ENCODE data around the gene ITPRIPL1.

ITPRIPL1 gene

GRCh38 chr2:96353606-96354101 lies 28.5 kb downstream of the ITPRIPL1 start:
- H3K9me3 ChIP-seq (ENCODE audit: control insufficient read depth, low read length) = no peaks in the 10 kb centered on the region
- peaks cover 46% of the 10 kb centered on the region for H3K36me3 ChIP-seq (ENCODE audit: control insufficient read depth, insufficient read depth, low read length)
- WGBS, 2 experiments = 91 to 96% methylated on average over 4 of the region's 4 CpGs
- H3K27ac ChIP-seq (ENCODE audit: insufficient read depth, low read depth, low read length, poor library complexity, severe bottlenecking) = no peak overlapping the region
- H3K27me3 ChIP-seq (ENCODE audit: control insufficient read depth, insufficient read depth, low read length, poor library complexity, severe bottlenecking) = no peaks in the 10 kb centered on the region
- no peaks in the 10 kb centered on the region for H3K4me1 ChIP-seq (ENCODE audit: control insufficient read depth, insufficient read depth, low read length)
- no peak overlapping the region for H3K4me3 ChIP-seq (ENCODE audit: insufficient read depth, low read depth, low read length)

GRCh38 chr2:96354492-96354891 lies 29.4 kb downstream of the ITPRIPL1 start:
- no peak overlapping the region for H3K4me3 ChIP-seq (ENCODE audit: insufficient read depth, low read depth, low read length)
- no peaks in the 10 kb centered on the region for H3K9me3 ChIP-seq (ENCODE audit: control insufficient read depth, low read length)
- no peak overlapping the region for H3K27ac ChIP-seq (ENCODE audit: insufficient read depth, low read depth, low read length, poor library complexity, severe bottlenecking)
- no peaks in the 10 kb centered on the region for H3K4me1 ChIP-seq (ENCODE audit: control insufficient read depth, insufficient read depth, low read length)
- peaks cover 50% of the 10 kb centered on the region for H3K36me3 ChIP-seq (ENCODE audit: control insufficient read depth, insufficient read depth, low read length)
- 94 to 95% methylated on average over 4 of the region's 4 CpGs for WGBS, 2 experiments
- H3K27me3 ChIP-seq (ENCODE audit: control insufficient read depth, insufficient read depth, low read length, poor library complexity, severe bottlenecking) = no peaks in the 10 kb centered on the region

GRCh38 chr2:96356889-96357288 lies 31.8 kb downstream of the ITPRIPL1 start:
- H3K27me3 ChIP-seq (ENCODE audit: control insufficient read depth, insufficient read depth, low read length, poor library complexity, severe bottlenecking) = no peaks in the 10 kb centered on the region
- peaks cover 45% of the 10 kb centered on the region for H3K36me3 ChIP-seq (ENCODE audit: control insufficient read depth, insufficient read depth, low read length)
- no peaks in the 10 kb centered on the region for H3K4me1 ChIP-seq (ENCODE audit: control insufficient read depth, insufficient read depth, low read length)
- H3K9me3 ChIP-seq (ENCODE audit: control insufficient read depth, low read length) = no peaks in the 10 kb centered on the region
- H3K27ac ChIP-seq (ENCODE audit: insufficient read depth, low read depth, low read length, poor library complexity, severe bottlenecking) = no peak overlapping the region
- WGBS, 2 experiments = 96 to 97% methylated on average over 6 of the region's 6 CpGs
- no peak overlapping the region for H3K4me3 ChIP-seq (ENCODE audit: insufficient read depth, low read depth, low read length)

GRCh38 chr2:96359310-96359709 lies 34.2 kb downstream of the ITPRIPL1 start:
- WGBS, 2 experiments = 90 to 92% methylated on average over 2 of the region's 2 CpGs
- Histone ChIP-seq H3K27ac (ENCODE audit: insufficient read depth, low read depth, low read length, poor library complexity, severe bottlenecking) (no peak overlapping the region), H3K9me3 (ENCODE audit: control insufficient read depth, low read length) (no peaks in the 10 kb centered on the region)

GRCh38 chr2:96359866-96360265 lies 34.7 kb downstream of the ITPRIPL1 start:
- 100% methylated on average over 1 of the region's 1 CpG for WGBS, 2 experiments
- H3K36me3 ChIP-seq (ENCODE audit: control insufficient read depth, insufficient read depth, low read length) = peaks cover 42% of the 10 kb centered on the region

More at GRCh38 chr2:96359310-96359709, 34.2 kb downstream of the ITPRIPL1 start:
- Histone ChIP-seq H3K4me3 (ENCODE audit: insufficient read depth, low read depth, low read length) (no peak overlapping the region), H3K36me3 (ENCODE audit: control insufficient read depth, insufficient read depth, low read length) (peaks cover 40% of the 10 kb centered on the region), H3K4me1 (ENCODE audit: control insufficient read depth, insufficient read depth, low read length) (no peaks in the 10 kb centered on the region), H3K27me3 (ENCODE audit: control insufficient read depth, insufficient read depth, low read length, poor library complexity, severe bottlenecking) (no peaks in the 10 kb centered on the region)

GRCh38 chr2:96361751-96362150 lies 36.6 kb downstream of the ITPRIPL1 start:
- Histone ChIP-seq H3K27ac (ENCODE audit: insufficient read depth, low read depth, low read length, poor library complexity, severe bottlenecking) (no peak overlapping the region), H3K4me3 (ENCODE audit: insufficient read depth, low read depth, low read length) (no peak overlapping the region), H3K9me3 (ENCODE audit: control insufficient read depth, low read length) (no peaks in the 10 kb centered on the region), H3K36me3 (ENCODE audit: control insufficient read depth, insufficient read depth, low read length) (peaks cover 51% of the 10 kb centered on the region), H3K27me3 (ENCODE audit: control insufficient read depth, insufficient read depth, low read length, poor library complexity, severe bottlenecking) (no peaks in the 10 kb centered on the region), H3K4me1 (ENCODE audit: control insufficient read depth, insufficient read depth, low read length) (no peaks in the 10 kb centered on the region)
- 92 to 100% methylated on average over 2 of the region's 2 CpGs for WGBS, 2 experiments

More at GRCh38 chr2:96359866-96360265, 34.7 kb downstream of the ITPRIPL1 start:
- no peaks in the 10 kb centered on the region for H3K4me1 ChIP-seq (ENCODE audit: control insufficient read depth, insufficient read depth, low read length)
- H3K4me3 ChIP-seq (ENCODE audit: insufficient read depth, low read depth, low read length) = no peak overlapping the region
- H3K27ac ChIP-seq (ENCODE audit: insufficient read depth, low read depth, low read length, poor library complexity, severe bottlenecking) = no peak overlapping the region
- no peaks in the 10 kb centered on the region for H3K9me3 ChIP-seq (ENCODE audit: control insufficient read depth, low read length)
- no peaks in the 10 kb centered on the region for H3K27me3 ChIP-seq (ENCODE audit: control insufficient read depth, insufficient read depth, low read length, poor library complexity, severe bottlenecking)

- H3K36me3 ChIP-seq (ENCODE audit: control insufficient read depth, insufficient read depth, low read length) = peaks cover 60% of the 10 kb centered on the region
These were observed 44.1 kb downstream of the ITPRIPL1 start for GRCh38 chr2:96369186-96369585.

GRCh38 chr2:96374211-96374951 lies 49.3 kb downstream of the ITPRIPL1 start:
- Histone ChIP-seq H3K4me3 (ENCODE audit: insufficient read depth, low read depth, low read length) (no peak overlapping the region), H3K4me1 (ENCODE audit: control insufficient read depth, insufficient read depth, low read length) (no peaks in the 10 kb centered on the region), H3K27ac (ENCODE audit: insufficient read depth, low read depth, low read length, poor library complexity, severe bottlenecking) (no peak overlapping the region), H3K9me3 (ENCODE audit: control insufficient read depth, low read length) (peaks cover 2% of the 10 kb centered on the region), H3K36me3 (ENCODE audit: control insufficient read depth, insufficient read depth, low read length) (peaks cover 30% of the 10 kb centered on the region), H3K27me3 (ENCODE audit: control insufficient read depth, insufficient read depth, low read length, poor library complexity, severe bottlenecking) (no peaks in the 10 kb centered on the region)
- WGBS, 2 experiments = 89 to 95% methylated on average over 2 of the region's 2 CpGs

More at GRCh38 chr2:96369186-96369585, 44.1 kb downstream of the ITPRIPL1 start:
- no peaks in the 10 kb centered on the region for H3K9me3 ChIP-seq (ENCODE audit: control insufficient read depth, low read length)
- 90 to 100% methylated on average over 1 of the region's 2 CpGs for WGBS, 2 experiments
- no peaks in the 10 kb centered on the region for H3K4me1 ChIP-seq (ENCODE audit: control insufficient read depth, insufficient read depth, low read length)
- no peaks in the 10 kb centered on the region for H3K27me3 ChIP-seq (ENCODE audit: control insufficient read depth, insufficient read depth, low read length, poor library complexity, severe bottlenecking)
- H3K4me3 ChIP-seq (ENCODE audit: insufficient read depth, low read depth, low read length) = no peak overlapping the region
- H3K27ac ChIP-seq (ENCODE audit: insufficient read depth, low read depth, low read length, poor library complexity, severe bottlenecking) = no peak overlapping the region
